ENCODE data around the gene TENM3.

Gene TENM3

DNA sequence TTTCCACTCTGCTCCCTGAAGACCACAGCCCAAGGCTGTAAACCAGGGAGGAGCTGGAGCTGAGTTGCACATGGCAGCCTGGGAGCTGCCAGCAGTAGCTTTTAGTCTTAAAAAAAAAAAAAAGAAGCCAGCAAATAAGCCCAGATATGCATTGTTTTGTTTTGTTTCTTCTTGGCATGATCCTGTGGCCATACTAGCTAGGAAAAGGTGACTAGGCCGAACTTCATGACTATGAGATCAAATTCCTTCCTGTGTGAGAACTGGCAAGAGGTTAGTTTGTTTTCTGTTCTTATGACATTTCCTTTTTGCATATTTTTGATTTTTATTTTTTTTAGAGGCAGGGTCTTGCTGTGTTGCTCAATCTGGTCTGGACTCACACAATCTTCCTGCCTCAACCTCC is 350.7 kb downstream of the TENM3 start:
- no peak overlapping the region for H3K27ac ChIP-seq
- TF ChIP-seq, protein P1, sequence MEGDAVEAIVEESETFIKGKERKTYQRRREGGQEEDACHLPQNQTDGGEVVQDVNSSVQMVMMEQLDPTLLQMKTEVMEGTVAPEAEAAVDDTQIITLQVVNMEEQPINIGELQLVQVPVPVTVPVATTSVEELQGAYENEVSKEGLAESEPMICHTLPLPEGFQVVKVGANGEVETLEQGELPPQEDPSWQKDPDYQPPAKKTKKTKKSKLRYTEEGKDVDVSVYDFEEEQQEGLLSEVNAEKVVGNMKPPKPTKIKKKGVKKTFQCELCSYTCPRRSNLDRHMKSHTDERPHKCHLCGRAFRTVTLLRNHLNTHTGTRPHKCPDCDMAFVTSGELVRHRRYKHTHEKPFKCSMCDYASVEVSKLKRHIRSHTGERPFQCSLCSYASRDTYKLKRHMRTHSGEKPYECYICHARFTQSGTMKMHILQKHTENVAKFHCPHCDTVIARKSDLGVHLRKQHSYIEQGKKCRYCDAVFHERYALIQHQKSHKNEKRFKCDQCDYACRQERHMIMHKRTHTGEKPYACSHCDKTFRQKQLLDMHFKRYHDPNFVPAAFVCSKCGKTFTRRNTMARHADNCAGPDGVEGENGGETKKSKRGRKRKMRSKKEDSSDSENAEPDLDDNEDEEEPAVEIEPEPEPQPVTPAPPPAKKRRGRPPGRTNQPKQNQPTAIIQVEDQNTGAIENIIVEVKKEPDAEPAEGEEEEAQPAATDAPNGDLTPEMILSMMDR (conservative IDR thresholded peaks at IDR 0.05) = no peak
- TF ChIP-seq ZFX (IDR thresholded peaks at IDR 0.05) = no peak

DNA sequence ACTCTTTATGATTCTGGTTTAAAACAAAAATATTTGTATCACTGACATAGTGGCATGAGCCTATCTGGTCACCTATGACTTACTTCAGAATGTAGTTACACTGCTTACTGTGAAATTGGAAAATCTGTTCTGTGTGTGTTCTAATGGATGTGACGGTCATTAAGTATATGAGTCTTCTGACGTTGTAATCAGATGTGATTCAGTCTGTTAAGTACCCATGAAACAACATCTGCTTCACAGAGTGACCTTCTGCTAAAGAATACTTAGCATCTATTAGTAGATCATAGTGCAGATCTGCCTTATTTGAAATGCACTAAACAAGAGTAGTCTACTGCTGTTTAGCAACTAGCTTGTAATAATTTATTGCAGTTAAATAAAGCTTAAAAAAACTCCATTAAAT is 356.9 kb downstream of the TENM3 start:
- no peak overlapping the region for H3K27ac ChIP-seq
- TF ChIP-seq, protein P1 (conservative IDR thresholded peaks at IDR 0.05) = no peak
- no peak for TF ChIP-seq ZFX (IDR thresholded peaks at IDR 0.05)

DNA sequence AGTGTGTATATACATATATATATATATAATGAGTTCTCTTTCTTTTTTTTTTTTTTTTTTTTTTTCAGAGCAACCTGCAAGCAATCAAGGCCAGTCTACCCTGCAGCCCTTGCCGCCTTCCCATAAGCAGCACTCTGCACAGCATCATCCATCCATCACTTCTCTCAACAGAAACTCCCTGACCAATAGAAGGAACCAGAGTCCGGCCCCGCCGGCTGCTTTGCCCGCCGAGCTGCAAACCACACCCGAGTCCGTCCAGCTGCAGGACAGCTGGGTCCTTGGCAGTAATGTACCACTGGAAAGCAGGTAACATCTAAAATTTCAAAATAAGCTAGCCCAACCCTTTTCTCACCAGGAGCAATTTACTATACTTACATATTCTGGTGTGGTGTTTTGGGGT is 357.7 kb downstream of the TENM3 start:
- TF ChIP-seq, protein P1 (conservative IDR thresholded peaks at IDR 0.05) = no peak
- TF ChIP-seq ZFX (IDR thresholded peaks at IDR 0.05) = no peak
- no peak overlapping the region for H3K27ac ChIP-seq

DNA sequence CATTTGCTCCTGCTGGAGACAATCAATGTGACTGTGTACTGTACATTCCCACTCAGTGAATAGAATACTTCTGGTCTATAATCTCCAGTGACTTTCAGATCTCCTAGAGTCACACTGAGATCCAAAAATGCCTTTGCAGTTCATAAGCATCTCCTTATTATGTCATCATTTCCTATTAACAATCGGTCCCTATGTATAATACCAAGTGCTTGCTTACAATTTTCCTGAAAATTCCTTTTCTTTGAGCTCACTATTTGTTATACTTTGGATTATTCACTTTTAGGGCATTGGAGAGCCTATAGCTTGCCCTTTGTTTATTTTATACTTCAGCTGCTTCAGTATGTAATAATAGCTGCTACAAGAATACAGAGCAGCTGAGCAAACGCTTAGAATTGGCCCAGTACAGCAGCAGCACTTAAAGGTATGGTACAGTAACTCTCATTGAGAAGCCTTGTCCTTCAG is 361.0 kb downstream of the TENM3 start:
- H3K27ac ChIP-seq = no peak overlapping the region
- TF ChIP-seq ZFX (IDR thresholded peaks at IDR 0.05) = no peak
- TF ChIP-seq, protein P1 (conservative IDR thresholded peaks at IDR 0.05) = no peak

DNA sequence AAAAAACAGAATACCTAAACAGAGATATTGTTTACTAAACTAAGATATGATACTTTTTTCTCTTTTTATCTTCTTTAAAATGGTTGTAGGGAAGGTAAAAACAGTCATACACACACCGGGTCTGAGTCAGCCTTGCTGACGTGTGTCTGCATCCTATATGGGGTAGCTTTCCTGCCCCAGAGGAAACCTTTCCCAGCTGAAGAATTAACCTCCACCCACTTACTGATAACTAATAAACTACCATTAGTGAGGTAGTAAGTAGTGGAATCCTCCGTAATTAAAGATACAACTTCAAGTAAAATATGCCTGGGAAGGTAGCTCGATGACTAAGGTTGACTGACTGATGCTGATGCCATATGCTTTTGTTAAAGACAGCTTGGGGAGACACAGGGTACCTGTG is 361.8 kb downstream of the TENM3 start:
- no peak overlapping the region for H3K27ac ChIP-seq
- TF ChIP-seq, protein P1 (conservative IDR thresholded peaks at IDR 0.05) = no peak
- TF ChIP-seq ZFX (IDR thresholded peaks at IDR 0.05) = no peak

DNA sequence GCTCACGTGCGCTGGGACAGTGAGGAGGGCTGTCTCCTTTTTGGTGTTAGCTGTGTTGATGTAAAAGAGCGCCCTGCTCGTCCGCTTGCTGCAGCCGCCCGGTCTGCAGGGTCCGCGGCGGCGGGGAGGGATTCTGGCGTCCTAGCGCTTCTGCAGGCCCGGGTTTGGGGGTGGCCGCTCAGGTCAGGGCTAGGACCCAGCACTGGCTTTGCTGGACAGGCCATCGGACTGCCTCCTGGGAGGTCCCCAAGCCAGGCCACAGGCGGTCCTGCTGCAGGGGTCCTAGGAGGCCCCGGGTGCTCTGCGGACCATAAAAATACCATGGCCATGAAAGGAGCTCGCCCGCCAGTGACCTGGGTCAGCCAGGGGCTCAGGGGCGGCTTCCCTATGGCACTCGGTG is 365.3 kb downstream of the TENM3 start:
- TF ChIP-seq, protein P1 (conservative IDR thresholded peaks at IDR 0.05) = no peak
- no peak for TF ChIP-seq ZFX (IDR thresholded peaks at IDR 0.05)
- H3K27ac ChIP-seq = no peak overlapping the region

DNA sequence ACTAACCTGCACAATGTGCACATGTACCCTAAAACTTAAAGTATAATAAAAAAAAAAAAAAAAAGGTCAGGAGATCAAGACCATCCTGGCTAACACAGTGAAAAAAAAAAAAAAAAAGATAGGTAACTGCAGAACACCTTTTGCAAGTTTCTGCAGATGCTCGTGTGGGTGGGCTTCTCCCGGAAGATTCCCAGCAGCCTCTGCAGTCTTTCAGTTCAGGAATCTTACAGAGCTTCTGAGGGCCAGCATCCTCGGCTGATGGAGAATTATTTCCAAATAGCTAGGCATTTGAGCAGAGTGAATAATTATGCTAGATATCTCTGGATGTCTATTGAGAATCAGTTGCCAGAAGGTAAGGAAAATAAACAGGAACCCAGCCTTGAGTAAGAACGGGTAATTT is 373.3 kb downstream of the TENM3 start:
- TF ChIP-seq, protein P1 (conservative IDR thresholded peaks at IDR 0.05) = no peak
- no peak for TF ChIP-seq ZFX (IDR thresholded peaks at IDR 0.05)
- H3K27ac ChIP-seq = no peak overlapping the region

All from C4-2B (cell line).